ENCODE measurements around the gene CD74. TPM values are rescaled to one million over a fixed set of nuclear protein-coding genes. Genes with fewer than 3 reads are reported as not detected.

Gene CD74
- polyA plus RNA-seq, 2 donors, result 111 to 256 TPM

DNA sequence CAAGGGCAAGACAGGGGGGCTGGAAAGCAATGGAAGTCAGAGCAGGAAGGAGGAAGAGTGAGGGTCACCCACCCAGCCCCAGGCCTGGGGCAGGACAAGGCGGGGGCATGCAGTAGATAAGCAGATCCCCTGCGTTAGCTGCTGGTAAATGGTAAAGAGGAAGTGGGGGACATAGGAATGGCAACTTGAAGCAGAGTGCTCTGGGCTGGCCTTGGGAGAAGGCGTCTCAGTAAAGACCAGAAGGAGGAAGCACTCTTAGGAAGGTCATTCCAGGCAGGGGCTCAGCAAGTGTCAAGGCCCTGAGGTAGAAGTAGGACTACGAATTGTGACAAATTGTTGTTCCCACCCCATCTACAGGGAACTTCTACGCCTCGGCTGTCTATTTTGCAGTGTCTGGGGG is 40.1 kb downstream of the CD74 start:
- H3K9me3 ChIP-seq (ENCODE audit: control insufficient read depth in 2 of 2, insufficient read depth in 1 of 2, low read depth in 1 of 2, low read length in 1 of 2), result no peaks in the 10 kb centered on the region
- H3K27me3 ChIP-seq (ENCODE audit: control insufficient read depth in 1 of 2, insufficient read depth in 2 of 2, low read length in 2 of 2), result no peaks in the 10 kb centered on the region
- H3K27ac ChIP-seq (ENCODE audit: low read depth in 2 of 2, low read length in 1 of 2), result no peak overlapping the region
- H3K4me1 ChIP-seq (ENCODE audit: control insufficient read depth in 2 of 2, insufficient read depth in 2 of 2, low read length in 1 of 2), result no peaks in the 10 kb centered on the region
- H3K4me3 ChIP-seq (ENCODE audit: low read depth in 1 of 2, low read length in 2 of 2), result no peak overlapping the region
- 95% methylated on average over 6 of the region's 6 CpGs for WGBS, 2 donors
- peaks cover 37 to 69% of the 10 kb centered on the region in 2 donors for H3K36me3 ChIP-seq (ENCODE audit: control insufficient read depth in 2 of 2, insufficient read depth in 2 of 2, low read length in 1 of 2)

GRCh38 chr5:150368526-150368925 is 44.2 kb downstream of the CD74 start:
- H3K27ac ChIP-seq (ENCODE audit: low read depth in 2 of 2, low read length in 1 of 2), result no peak overlapping the region
- H3K4me3 ChIP-seq (ENCODE audit: low read depth in 1 of 2, low read length in 2 of 2), result no peak overlapping the region
- no peaks in the 10 kb centered on the region for H3K4me1 ChIP-seq (ENCODE audit: control insufficient read depth in 2 of 2, insufficient read depth in 2 of 2, low read length in 1 of 2)
- peaks cover 26 to 45% of the 10 kb centered on the region in 2 donors for H3K36me3 ChIP-seq (ENCODE audit: control insufficient read depth in 2 of 2, insufficient read depth in 2 of 2, low read length in 1 of 2)
- 53 to 66% methylated on average over 4 of the region's 4 CpGs for WGBS, 2 donors
- no peaks in the 10 kb centered on the region for H3K9me3 ChIP-seq (ENCODE audit: control insufficient read depth in 2 of 2, insufficient read depth in 1 of 2, low read depth in 1 of 2, low read length in 1 of 2)
- H3K27me3 ChIP-seq (ENCODE audit: control insufficient read depth in 1 of 2, insufficient read depth in 2 of 2, low read length in 2 of 2), result no peaks in the 10 kb centered on the region

DNA sequence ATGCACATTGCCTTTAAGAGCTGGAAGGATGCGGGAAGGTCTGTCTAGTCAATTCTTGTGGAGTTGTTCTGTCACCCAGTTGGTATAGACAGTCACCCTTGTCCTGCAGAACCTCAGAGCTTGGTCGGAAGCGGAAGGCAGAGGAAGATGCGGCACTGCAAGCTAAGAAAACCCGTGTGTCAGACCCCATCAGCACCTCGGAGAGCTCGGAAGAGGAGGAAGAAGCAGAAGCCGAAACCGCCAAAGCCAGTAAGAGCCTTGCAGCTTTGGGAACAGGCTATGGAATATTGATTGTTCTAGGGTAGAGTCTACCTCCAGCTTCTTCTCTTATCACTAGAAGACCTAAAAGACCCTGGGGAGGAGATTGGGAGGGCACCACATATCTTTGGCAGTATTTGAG is 48.7 kb downstream of the CD74 start:
- Histone ChIP-seq H3K36me3 (ENCODE audit: control insufficient read depth in 2 of 2, insufficient read depth in 2 of 2, low read length in 1 of 2) (peaks cover 15 to 28% of the 10 kb centered on the region in 2 donors), H3K27ac (ENCODE audit: low read depth in 2 of 2, low read length in 1 of 2) (no peak overlapping the region), H3K27me3 (ENCODE audit: control insufficient read depth in 1 of 2, insufficient read depth in 2 of 2, low read length in 2 of 2) (no peaks in the 10 kb centered on the region), H3K9me3 (ENCODE audit: control insufficient read depth in 2 of 2, insufficient read depth in 1 of 2, low read depth in 1 of 2, low read length in 1 of 2) (no peaks in the 10 kb centered on the region), H3K4me3 (ENCODE audit: low read depth in 1 of 2, low read length in 2 of 2) (no peak overlapping the region), H3K4me1 (ENCODE audit: control insufficient read depth in 2 of 2, insufficient read depth in 2 of 2, low read length in 1 of 2) (peaks cover 0 to 3% of the 10 kb centered on the region in 2 donors)
- WGBS, 2 donors, result 93% methylated on average over 9 of the region's 9 CpGs

GRCh38 chr5:150363185-150363584 is 49.5 kb downstream of the CD74 start:
- Histone ChIP-seq H3K27ac (ENCODE audit: low read depth in 2 of 2, low read length in 1 of 2) (no peak overlapping the region), H3K36me3 (ENCODE audit: control insufficient read depth in 2 of 2, insufficient read depth in 2 of 2, low read length in 1 of 2) (peaks cover 10 to 23% of the 10 kb centered on the region in 2 donors), H3K4me1 (ENCODE audit: control insufficient read depth in 2 of 2, insufficient read depth in 2 of 2, low read length in 1 of 2) (peaks cover 3 to 4% of the 10 kb centered on the region in 2 donors), H3K9me3 (ENCODE audit: control insufficient read depth in 2 of 2, insufficient read depth in 1 of 2, low read depth in 1 of 2, low read length in 1 of 2) (no peaks in the 10 kb centered on the region), H3K27me3 (ENCODE audit: control insufficient read depth in 1 of 2, insufficient read depth in 2 of 2, low read length in 2 of 2) (no peaks in the 10 kb centered on the region), H3K4me3 (ENCODE audit: low read depth in 1 of 2, low read length in 2 of 2) (no peak overlapping the region)
- 92 to 94% methylated on average over 2 of the region's 2 CpGs for WGBS, 2 donors

DNA sequence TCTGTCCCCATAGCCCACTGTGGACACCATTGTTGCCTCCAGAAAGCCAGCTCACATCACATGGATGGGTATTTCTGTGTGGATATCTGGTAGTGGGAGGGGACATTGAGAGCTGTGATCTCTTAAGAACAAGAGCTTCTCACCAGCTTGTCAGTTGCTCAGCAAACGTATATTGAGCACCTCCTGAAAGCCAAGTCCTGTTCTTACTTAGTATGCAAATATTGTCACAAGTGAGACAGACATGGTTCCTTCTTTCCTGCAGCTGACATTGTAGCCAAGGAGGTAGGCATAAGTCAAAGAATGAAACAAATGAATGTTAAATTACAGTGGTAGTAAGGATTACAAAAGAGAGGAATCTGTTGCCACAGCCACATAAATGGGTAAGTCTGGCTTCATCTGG is 51.4 kb downstream of the CD74 start:
- Histone ChIP-seq H3K36me3 (ENCODE audit: control insufficient read depth in 2 of 2, insufficient read depth in 2 of 2, low read length in 1 of 2) (peaks cover 7 to 16% of the 10 kb centered on the region in 2 donors), H3K27ac (ENCODE audit: low read depth in 2 of 2, low read length in 1 of 2) (no peak overlapping the region), H3K9me3 (ENCODE audit: control insufficient read depth in 2 of 2, insufficient read depth in 1 of 2, low read depth in 1 of 2, low read length in 1 of 2) (no peaks in the 10 kb centered on the region), H3K4me3 (ENCODE audit: low read depth in 1 of 2, low read length in 2 of 2) (no peak overlapping the region), H3K4me1 (ENCODE audit: control insufficient read depth in 2 of 2, insufficient read depth in 2 of 2, low read length in 1 of 2) (peaks cover 3 to 4% of the 10 kb centered on the region in 2 donors), H3K27me3 (ENCODE audit: control insufficient read depth in 1 of 2, insufficient read depth in 2 of 2, low read length in 2 of 2) (no peaks in the 10 kb centered on the region)
- 81 to 90% methylated on average over 1 of the region's 1 CpG for WGBS, 2 donors

GRCh38 chr5:150358261-150359095 is 54.2 kb downstream of the CD74 start:
- Histone ChIP-seq H3K27me3 (ENCODE audit: control insufficient read depth in 1 of 2, insufficient read depth in 2 of 2, low read length in 2 of 2) (no peaks in the 10 kb centered on the region), H3K27ac (ENCODE audit: low read depth in 2 of 2, low read length in 1 of 2) (peak overlapping the region in 1 of 2 donors; percentile 45), H3K9me3 (ENCODE audit: control insufficient read depth in 2 of 2, insufficient read depth in 1 of 2, low read depth in 1 of 2, low read length in 1 of 2) (no peaks in the 10 kb centered on the region), H3K36me3 (ENCODE audit: control insufficient read depth in 2 of 2, insufficient read depth in 2 of 2, low read length in 1 of 2) (peaks cover 0 to 12% of the 10 kb centered on the region in 2 donors), H3K4me3 (ENCODE audit: low read depth in 1 of 2, low read length in 2 of 2) (peak overlapping the region; percentile 80 to 82), H3K4me1 (ENCODE audit: control insufficient read depth in 2 of 2, insufficient read depth in 2 of 2, low read length in 1 of 2) (peaks cover 3 to 4% of the 10 kb centered on the region in 2 donors)
- 40 to 43% methylated on average over 23 of the region's 23 CpGs for WGBS, 2 donors

DNA sequence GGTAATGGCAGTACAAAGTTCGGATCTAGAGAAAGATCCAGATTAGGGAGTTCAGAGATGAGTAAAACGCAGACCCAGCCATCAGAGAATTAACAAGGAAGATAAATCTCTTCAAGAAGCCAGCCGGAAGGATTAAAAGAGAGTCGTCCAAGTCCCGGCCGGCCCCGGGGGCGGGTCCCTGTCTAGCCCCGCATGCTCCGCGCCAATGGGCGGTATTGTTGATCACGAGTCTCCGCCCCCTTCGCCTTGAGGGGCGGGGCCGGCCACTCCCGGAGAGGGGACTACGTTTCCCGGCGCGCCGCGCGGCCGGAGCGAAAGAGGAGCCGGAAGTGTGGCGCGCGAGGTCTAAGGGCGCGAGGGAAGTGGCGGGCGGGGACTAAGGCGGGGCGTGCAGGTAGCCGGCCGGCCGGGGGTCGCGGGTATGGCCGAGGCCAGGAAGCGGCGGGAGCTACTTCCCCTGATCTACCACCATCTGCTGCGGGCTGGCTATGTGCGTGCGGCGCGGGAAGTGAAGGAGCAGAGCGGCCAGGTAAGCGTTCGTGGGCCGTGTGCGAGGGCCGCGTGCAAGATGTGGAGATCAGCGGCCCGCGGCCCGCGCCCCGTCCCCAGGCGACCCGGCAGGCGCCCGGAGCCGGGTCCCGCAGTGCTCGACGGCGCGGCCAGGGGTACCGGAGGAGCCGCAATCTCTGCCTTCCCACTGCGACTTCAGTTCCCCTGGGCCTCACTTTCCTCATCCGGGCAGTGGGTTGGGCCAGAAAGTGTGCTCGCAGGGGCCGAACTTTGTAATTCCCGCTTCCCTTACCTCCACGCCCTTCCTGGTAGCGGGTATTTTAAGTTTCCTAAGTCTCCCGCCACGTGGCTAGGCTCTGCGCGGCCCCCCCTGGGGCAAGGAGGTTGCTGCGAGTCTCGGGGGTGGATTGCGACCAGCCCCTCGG is 55.1 kb downstream of the CD74 start, which contains the start of gene TCOF1:
TCOF1 (plus strand) TSS at position 372 of the 935 bp plus-strand sequence; CDS start at position 422, 50 bp downstream.
- H3K27me3 ChIP-seq (ENCODE audit: control insufficient read depth in 1 of 2, insufficient read depth in 2 of 2, low read length in 2 of 2), result no peaks in the 10 kb centered on the region
- H3K9me3 ChIP-seq (ENCODE audit: control insufficient read depth in 2 of 2, insufficient read depth in 1 of 2, low read depth in 1 of 2, low read length in 1 of 2), result no peaks in the 10 kb centered on the region
- H3K36me3 ChIP-seq (ENCODE audit: control insufficient read depth in 2 of 2, insufficient read depth in 2 of 2, low read length in 1 of 2), result peaks cover 0 to 5% of the 10 kb centered on the region in 2 donors
- H3K27ac ChIP-seq (ENCODE audit: low read depth in 2 of 2, low read length in 1 of 2), result peak within 1 kb of the TSS; percentile 45 to 48
- WGBS, 2 donors, result 0% methylated on average over 78 to 90 of the region's 90 CpGs
- peaks cover 3 to 4% of the 10 kb centered on the region in 2 donors for H3K4me1 ChIP-seq (ENCODE audit: control insufficient read depth in 2 of 2, insufficient read depth in 2 of 2, low read length in 1 of 2)
- H3K4me3 ChIP-seq (ENCODE audit: low read depth in 1 of 2, low read length in 2 of 2), result peak within 1 kb of the TSS; percentile 80 to 82

GRCh38 chr5:150356575-150357294 is 56.0 kb downstream of the CD74 start:
- no peaks in the 10 kb centered on the region for H3K27me3 ChIP-seq (ENCODE audit: control insufficient read depth in 1 of 2, insufficient read depth in 2 of 2, low read length in 2 of 2)
- peak overlapping the region in 1 of 2 donors; percentile 20 for H3K4me3 ChIP-seq (ENCODE audit: low read depth in 1 of 2, low read length in 2 of 2)
- peaks cover 3 to 4% of the 10 kb centered on the region in 2 donors for H3K4me1 ChIP-seq (ENCODE audit: control insufficient read depth in 2 of 2, insufficient read depth in 2 of 2, low read length in 1 of 2)
- no peak overlapping the region for H3K27ac ChIP-seq (ENCODE audit: low read depth in 2 of 2, low read length in 1 of 2)
- WGBS, 2 donors, result 61 to 62% methylated on average over 10 of the region's 10 CpGs
- no peaks in the 10 kb centered on the region for H3K9me3 ChIP-seq (ENCODE audit: control insufficient read depth in 2 of 2, insufficient read depth in 1 of 2, low read depth in 1 of 2, low read length in 1 of 2)
- peaks cover 0 to 2% of the 10 kb centered on the region in 2 donors for H3K36me3 ChIP-seq (ENCODE audit: control insufficient read depth in 2 of 2, insufficient read depth in 2 of 2, low read length in 1 of 2)

DNA sequence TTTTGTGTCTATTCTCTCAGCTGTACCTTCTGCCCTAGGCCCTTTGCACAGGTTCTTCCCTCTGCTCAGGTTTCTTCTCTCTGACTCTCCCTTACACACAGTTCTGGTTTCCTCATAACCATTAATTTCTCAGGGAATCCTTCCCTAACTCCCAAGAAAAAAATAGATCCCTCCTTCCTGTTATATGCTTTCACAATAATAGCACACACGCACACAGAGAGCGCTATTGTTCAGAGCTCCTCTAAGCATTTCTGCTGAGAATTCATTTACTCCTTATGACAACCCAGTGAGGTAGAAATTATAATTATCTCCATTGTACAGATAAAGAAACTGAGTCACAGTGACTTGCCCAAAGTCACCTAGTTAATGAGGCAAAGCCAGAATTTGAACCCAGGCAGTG is 56.9 kb downstream of the CD74 start:
- H3K36me3 ChIP-seq (ENCODE audit: control insufficient read depth in 2 of 2, insufficient read depth in 2 of 2, low read length in 1 of 2), result no peaks in the 10 kb centered on the region
- H3K27ac ChIP-seq (ENCODE audit: low read depth in 2 of 2, low read length in 1 of 2), result no peak overlapping the region
- no peak overlapping the region for H3K4me3 ChIP-seq (ENCODE audit: low read depth in 1 of 2, low read length in 2 of 2)
- H3K27me3 ChIP-seq (ENCODE audit: control insufficient read depth in 1 of 2, insufficient read depth in 2 of 2, low read length in 2 of 2), result no peaks in the 10 kb centered on the region
- WGBS, 2 donors, result 93 to 96% methylated on average over 2 of the region's 2 CpGs
- peaks cover 4 to 6% of the 10 kb centered on the region in 2 donors for H3K4me1 ChIP-seq (ENCODE audit: control insufficient read depth in 2 of 2, insufficient read depth in 2 of 2, low read length in 1 of 2)
- H3K9me3 ChIP-seq (ENCODE audit: control insufficient read depth in 2 of 2, insufficient read depth in 1 of 2, low read depth in 1 of 2, low read length in 1 of 2), result no peaks in the 10 kb centered on the region

Data from esophagus (tissue), 2 donors.